ENCODE data around the gene PDSS2. TPM values are rescaled to one million over a fixed set of nuclear protein-coding genes. Genes with fewer than 3 reads are reported as not detected.
A peak's percentile ranks its signal among the peaks of the same experiment; 100 is the strongest.

The PDSS2 gene
- total RNA-seq, 1 experiment from 2014 or later = 8.2 TPM

DNA sequence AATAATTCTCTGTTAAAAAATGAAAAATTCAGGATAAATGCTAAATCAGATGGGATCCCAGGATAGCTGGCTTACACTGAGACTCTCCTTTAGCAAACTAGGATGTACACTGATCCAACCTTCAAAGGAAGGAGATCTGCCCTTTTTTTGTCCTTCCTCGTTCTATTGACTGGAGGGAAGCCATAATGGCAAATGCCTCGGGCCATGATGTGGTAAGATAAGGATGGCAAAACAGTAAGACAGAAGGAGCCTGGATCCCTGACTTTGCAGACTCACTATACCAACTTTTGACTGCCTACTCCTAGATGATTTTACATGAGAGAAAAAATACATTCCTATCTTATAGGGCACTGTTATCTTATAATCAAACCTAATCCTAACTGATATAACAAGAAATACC, 187.1 kb downstream of the PDSS2 start:
- no peak for DNase-seq (ENCODE audit: low spot score)

DNA sequence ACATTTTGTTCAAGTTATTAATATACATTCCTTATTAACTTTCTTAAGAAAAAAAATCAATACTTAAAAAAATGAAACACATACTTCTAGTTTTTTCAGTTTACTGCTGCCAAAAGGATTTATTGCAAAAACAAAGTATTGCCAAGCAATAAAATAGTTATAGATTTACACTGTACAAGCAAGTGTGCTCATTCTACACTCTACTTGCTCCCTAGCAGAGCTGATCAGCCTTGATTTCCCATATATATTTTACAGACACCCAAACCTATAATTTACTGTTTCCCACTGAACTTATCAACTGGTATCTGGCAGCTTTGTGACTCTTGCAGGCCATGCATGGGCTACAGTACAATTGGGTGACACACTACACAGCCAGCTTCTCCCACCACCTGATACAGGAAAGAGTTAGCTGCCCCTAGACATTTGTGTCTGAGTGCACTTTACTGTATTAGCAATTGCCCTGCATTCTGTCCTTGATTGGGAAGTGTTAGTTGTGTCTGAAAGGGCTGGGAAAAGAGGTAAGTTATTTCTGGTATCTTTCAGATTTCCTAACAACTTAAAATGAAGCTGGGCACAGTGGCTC, 188.1 kb downstream of the PDSS2 start:
- DNase-seq (ENCODE audit: low spot score) = no peak

DNA sequence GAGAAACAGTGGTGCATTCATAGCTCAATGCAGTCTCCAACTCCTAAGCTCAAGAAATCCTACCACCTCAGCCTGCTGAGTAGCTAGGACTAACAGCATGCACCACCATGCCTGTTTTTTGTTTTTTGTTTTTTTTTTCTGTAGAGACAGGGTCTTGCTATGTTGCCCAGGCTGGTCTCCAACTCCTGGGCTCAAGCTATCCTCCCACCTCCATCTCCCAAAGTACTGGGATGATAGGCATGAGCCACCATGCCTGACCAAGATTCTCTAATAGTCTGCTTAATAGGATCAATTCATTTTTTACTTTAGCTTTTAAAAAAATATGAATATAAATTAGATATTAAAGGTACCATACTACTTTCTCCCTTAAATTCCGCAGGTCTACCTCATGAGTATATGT, 191.7 kb downstream of the PDSS2 start:
- no peak for DNase-seq (ENCODE audit: low spot score)

DNA sequence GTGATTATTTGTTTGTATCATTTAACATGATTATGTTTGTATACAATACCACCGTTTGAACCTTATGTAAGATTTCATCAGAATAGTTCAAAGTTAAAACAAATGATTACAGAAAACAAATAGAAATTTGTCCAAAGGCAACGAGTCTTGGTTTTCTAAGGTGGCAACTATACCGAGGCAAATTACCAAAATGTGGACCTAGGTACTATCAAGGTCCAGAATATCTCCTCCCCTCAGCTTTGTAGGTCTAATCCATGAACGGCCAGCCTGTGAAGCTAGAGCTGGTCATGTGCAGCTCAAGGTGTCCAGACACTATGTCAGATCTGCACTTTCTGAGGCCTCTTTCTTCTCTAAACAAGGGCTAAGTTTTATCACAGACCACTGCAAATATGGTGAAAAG, 192.4 kb downstream of the PDSS2 start:
- no peak for DNase-seq (ENCODE audit: low spot score)

DNA sequence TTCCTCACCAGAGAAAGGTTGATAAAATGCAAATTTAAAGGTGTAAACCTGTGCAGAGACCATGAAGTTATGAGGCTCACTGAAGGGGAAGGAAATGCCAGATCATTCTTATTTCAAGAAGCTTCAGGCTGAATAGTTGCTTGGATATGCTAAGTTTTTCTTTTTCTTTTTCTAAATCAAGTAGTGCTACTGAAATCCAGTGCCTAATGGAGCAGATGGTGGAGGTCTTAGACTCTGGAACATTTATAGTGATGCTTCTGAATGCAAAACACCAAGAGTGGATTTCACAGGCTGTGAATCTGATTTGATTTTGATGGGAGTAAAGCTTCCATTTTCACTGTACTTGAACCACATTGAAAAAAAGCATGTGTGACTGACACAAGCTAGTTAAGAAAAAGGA, 192.8 kb downstream of the PDSS2 start:
- no peak for DNase-seq (ENCODE audit: low spot score)

DNA sequence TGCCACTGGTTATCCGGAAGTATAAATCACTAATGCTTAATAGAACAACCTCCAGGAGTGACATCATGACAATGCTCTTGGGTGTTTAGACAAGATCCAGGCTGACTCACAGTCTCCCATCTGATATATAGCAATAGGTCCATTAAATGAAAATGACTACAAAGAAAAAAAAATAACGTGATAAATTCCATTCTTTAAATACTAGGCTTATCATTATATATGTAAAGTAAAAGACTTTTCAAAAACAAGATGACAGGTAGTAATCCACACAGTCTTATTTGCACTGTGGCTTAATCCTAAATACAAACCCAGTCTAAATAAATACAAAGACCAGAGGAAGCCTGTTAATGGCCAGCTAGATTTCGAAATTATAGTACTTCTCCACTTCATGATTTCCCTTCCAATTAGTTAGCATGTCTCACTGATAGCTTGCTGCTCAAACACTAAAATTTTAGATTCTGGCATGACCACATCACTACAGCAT, 195.0 kb downstream of the PDSS2 start:
- DNase-seq (ENCODE audit: low spot score) = peak; percentile 69

DNA sequence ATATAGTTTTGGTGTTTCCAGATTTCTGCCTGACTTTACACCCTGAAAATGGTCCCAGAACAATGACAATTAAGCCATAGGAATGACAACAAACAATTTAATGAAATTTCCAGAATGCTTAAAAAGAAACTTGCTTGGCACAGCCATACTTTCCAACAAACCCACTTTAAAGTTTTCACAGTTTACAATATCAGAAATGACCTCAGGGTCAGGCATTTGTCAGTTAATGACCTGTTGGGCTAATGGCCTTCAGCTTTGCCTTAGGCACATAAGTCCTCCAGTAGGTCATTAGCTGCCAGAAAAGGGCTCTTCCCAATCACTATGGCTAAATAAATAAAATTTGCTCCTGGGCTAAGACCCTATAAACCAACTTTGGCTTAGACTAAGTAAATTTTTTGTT, 199.4 kb downstream of the PDSS2 start:
- no peak for DNase-seq (ENCODE audit: low spot score)

DNA sequence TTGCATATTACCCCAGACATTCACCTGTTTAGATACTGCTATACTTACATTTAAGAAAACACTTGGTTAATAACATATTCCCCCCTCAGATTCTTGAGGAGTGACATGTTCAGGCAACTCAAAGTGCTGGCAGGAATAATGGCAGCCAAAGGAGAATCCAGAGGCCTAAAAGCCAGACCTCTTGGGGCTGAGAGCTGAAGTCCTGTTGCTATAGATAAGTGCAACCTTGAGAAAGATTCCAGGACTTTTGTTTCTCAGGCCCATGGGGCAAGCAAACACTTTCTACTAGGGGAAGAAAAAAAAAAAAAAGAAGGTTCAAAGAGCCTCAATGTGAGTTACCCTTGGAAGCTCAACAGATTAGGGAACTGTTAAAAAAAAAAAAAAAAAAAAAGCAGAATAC, 211.2 kb downstream of the PDSS2 start:
- DNase-seq (ENCODE audit: low spot score) = no peak

DNA sequence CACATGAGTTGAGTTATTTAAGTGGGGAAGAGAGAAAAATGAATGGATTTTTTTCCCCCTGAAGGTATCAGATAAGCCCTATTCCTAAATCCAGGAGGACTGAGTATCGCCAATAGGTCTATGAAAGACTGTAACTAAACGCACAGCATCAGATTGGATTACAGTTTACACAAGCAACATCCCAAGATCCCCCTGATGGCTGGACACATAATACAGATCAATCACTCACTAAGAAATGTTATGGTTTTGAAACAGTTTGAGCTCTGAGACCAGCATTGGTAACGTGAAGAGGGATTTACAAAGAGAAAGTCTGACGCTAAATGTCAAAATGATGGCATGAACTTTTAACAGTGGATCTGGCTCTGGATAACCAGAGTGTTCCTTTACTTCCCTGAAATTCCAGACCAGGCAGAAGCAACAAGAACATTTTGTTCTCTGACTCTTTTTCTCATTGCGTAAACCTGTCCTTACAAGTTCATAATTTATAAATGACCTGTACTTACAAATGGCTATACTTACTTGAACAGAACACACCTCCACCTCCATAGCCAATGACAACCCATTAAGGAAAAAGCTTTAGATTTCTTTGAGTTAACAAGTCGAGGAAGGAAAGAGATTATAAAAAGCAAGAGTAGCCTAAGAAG, 212.3 kb downstream of the PDSS2 start:
- DNase-seq (ENCODE audit: low spot score) = no peak

DNA sequence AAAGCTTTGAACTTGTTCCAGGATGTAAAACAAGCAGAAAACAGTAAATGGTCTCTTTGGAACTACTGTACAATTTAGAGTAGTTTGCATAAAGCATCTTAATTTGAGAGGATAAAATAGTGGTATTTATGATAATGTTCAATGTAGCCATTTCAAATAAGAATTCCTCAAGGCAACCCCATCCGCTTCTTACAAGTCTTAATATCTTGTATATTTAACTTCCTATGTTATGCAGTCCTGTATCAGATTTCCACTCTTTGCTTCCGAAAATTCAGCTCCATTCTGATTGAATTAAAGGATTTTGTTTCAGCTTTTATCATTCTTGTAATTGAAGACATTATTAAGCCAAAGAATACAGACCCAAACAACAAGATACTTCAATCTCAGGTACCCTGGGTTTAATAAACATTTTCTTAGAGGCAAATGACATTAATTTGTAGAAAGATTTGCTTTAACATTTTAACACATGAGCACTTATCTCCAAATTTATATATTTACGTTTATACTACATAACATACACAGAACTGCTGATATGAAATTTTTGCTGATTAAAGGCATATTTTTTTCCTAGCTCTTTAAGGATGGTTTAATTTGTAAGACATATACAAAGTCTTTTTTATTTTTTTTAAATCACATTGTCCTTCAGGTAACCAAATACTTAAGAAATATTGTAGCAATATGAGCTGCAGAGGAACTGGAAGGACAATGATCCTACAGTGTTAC, 213.0 kb downstream of the PDSS2 start:
- no peak for DNase-seq (ENCODE audit: low spot score)

DNA sequence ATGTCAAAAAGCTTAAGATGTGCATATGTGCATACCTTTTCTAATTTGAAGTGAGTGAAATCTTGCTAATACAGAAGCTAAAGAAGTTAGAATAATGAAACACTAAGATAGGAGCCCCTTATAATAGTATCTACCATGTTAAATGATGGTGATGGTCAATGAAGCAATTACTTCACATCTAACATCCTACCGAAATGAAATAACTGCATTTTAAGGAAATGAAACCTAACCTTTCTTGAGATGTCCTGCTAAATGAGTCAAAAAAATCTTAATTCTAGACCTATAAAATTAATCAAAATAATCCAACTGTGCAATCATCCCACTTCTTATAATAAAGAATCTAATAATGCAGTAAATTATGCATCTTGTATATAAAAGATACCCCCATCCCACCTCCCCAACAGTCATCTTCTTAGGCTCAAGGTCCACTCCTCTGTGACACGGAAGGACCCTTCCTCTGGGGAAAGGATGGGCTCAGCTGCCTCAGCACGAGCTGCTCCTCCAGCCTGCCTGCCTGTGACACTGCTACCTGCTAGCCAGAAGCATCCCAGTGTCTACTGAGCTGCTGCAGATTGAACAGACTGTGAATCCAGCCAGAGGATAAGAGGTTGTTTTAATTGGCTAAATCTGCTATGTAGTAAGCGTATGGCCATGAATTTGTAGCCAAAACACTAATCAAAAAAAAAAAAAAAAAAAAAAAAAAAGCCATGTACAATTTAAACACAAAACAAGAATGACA, 214.5 kb downstream of the PDSS2 start:
- DNase-seq (ENCODE audit: low spot score) = no peak

DNA sequence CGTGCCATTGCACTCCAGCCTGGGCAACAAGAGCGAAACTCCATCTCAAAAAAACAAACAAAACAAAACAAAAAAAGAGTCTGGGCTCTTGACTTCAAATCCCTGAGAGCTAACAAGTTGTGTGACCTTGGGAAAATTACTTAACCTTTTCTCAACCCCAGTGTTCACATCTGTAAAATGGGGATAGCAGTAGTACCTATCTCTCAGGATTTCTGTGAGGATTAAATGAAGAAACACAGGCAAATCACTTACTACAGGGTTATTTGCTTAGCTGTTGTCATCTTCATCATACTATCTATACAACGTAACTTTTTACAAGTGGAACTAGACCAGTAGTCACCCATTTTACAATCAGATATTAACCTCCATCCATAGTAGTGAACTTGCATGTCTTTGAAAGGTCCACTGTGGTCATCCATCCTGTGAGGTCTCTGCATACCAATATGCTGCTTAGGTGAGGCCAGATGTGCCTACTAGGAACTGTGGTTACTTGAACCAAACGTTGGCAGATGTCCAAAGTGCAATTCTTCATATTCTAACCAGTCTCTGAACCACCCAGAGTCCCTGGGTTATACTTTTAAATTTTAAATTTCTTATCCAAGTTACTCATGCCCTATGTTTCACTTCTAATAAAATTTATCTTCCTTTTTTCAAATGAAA, 215.2 kb downstream of the PDSS2 start:
- DNase-seq (ENCODE audit: low spot score) = no peak

DNA sequence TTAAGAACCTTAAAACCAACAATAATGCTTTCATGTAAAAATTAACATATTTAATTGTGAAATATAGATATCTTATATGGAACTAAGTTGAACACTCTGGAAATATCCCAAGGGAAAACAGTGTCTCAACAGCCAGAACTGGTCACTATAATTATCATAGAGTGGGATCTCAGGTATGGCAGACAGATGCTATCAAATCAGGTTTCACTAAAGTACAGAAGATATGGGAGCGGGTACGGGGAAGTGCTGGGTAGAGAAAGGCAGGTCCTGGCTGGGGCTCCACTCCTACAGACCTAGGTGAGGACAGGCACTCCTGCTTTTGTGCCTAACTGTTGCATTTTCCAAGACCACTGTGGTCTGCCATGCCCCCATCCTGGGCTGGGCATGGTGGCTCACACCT, 215.9 kb downstream of the PDSS2 start:
- DNase-seq (ENCODE audit: low spot score) = no peak

DNA sequence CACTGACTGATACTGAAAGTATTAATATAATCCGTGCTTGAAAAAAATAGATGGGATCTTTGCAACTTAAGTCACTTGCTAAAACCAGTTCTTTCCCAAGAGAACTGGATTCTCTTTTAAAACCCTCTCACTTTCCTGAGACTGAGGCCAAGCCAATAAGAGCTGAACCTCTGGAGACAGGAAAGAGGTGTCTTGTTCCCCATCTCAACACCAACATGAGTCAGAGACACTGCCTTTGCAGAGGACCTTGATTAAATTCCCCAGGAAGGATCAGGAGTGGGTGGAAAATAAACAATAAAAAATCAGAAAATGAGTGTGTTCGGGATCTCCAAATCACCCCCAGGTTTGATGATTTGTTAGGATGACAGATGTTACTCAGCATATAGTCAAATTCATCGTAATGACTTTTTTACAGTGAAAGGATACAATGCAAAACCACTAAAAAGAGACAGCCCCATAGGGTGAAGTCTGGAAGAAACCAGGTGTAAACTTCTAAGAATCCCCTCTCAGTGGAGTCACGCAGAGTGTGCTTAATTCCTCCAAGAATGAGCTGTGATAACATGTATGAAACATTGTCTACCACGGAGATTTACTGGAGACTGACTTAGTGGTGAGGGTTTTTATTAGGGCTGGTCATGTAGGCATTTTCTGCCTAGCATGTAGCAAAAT, 221.2 kb downstream of the PDSS2 start:
- peak; percentile 11 for DNase-seq (ENCODE audit: low spot score)

DNA sequence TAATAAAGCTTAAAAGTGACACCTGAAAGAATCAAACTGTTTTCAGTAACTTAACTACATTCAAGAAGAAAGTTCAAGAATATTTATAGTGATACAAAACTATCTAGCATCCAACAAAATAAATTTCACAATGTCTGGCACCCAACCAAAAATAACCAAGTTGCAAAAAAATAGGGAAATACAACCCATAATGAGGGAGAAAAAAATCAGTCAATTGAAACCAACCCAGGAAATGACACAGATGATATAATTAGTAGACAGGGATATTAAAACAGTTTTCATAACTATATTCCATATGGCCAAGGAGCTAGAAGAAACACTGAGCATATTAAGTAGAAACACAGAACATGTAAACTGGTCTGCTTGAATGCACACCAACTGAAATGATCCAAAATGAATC, 223.9 kb downstream of the PDSS2 start:
- DNase-seq (ENCODE audit: low spot score) = no peak

DNA sequence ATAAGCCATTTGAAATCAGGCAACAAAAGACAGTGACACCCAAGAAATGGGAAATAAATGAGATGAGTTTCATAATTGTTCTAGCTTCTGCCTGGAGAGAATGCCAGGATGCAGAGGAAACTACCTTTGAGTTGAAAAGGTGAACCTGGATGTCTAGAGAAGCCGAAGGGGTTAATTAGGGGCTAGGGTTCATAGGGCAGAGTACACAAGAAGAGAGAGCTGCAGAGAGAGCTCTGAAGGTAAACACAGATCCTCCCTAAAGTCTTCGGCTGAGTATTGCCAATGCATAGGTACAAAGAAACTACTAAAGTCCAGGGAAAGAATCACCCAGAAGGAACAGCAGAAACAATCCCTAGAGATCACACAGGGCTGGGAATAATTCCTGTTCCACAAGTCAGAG, 224.4 kb downstream of the PDSS2 start:
- no peak for DNase-seq (ENCODE audit: low spot score)

DNA sequence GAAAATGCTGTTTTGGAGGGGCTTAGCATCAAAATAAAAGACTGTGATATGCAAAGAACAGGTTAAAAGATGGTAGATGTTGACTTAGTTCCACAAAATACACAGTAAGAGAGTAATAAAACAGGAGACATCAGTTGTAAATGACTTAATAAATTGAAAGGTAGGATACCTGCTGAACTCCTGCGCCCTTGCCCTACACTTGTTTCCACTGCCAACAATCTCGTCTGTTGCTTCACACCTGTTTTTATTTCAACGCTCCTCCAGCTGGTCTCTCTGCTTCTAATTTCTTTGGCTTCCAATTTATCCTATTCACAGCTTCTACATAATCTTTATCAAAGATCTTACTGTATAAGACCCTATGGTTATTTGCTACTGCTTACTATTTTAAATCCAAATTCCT, 228.1 kb downstream of the PDSS2 start:
- no peak for DNase-seq (ENCODE audit: low spot score)

DNA sequence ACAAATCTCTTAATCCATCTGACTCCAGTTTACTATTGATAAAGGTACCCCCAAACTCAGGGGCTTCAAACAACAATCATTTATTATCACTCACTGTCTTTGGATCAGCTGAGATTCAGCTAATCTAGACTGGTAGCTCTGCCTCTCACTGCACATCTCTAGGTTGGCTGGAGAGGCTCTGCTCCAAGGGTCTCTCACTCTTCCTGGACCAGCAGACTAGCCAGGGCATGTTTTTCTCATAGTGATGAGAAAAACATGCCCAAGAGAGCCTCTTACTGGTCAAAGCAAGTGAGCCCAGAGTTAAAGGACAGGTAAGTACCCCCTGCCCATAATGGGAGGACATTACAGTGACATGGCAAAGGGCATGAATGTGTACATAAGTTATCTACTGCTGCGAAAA, 228.9 kb downstream of the PDSS2 start:
- DNase-seq (ENCODE audit: low spot score) = no peak

DNA sequence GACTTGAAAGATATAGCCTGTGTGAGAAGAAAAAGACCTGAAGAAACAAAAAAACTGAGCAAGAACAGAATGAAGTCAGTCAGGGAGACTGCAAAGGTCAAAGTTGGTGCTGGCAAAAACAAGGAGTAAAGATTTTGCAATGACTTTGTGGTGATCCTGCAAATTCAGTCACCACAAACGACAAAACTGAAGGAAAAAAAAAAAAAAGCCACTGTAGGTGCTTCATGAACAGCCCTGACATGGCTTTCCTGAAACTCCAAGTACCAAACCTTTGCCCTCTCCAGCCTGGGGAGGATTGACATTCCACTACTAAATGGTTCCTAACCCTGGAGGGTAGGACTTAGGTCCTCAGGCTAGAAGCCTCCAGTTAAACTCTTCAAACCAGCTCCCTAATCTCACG, 229.3 kb downstream of the PDSS2 start:
- no peak for DNase-seq (ENCODE audit: low spot score)

DNA sequence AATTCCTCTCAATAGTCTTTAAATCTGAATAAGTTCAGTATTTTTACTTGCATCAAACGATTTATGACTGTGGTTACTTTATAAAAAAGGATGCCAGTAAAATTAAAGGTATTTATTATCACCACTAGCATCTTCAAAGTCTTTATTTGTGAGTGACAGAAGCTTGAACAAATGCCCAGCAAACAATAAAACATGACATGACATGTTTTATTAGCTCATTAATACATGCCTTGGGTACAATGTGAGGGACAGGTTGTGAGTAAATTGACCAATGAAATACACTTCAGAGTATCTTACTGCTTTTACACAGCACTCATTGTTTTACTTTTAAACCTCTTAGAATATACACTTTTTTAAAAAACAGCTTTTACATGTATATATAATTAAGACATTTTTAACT, 230.6 kb downstream of the PDSS2 start:
- DNase-seq (ENCODE audit: low spot score) = no peak

DNA sequence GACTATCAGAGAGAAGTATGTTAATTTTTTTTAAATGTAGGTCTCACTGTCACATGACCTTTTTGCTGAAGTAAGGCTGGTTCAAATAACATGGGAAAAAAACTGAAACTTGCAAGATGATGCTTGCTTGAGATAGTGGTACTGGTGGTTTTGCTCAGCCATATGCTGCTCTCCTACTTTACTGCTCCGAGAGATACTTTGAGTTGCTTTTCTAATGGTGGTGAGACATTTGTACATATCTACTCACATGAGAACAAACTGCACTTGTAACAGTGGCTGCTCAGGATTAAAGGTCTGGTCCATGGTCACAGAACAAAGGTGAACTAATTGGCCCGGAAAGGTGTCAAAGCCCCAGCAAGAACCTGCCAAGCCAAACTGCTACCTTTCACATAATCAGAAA, 237.8 kb downstream of the PDSS2 start:
- no peak for DNase-seq (ENCODE audit: low spot score)

DNA sequence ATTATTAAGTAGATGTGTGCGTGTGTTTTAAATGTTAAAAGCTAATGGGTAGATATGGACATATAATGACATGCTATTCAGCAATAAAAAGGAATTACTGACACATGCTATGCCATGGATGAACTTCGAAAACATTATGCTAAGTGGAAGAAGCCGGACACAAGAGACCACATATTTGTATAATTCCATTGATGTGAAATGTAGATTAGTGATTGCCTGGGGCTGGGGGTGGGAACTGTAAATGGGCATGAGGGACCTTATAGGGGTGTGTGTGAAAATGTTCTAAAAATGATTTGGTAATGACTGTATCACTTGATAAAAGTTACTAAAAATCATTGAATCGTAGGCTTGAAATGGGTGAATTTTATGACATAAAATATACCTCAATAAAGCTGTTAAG, 239.5 kb downstream of the PDSS2 start:
- no peak for DNase-seq (ENCODE audit: low spot score)
